Measurements from ENCODE around the gene DSEL. TPM values are rescaled to one million over a fixed set of nuclear protein-coding genes. Genes with fewer than 3 reads are reported as not detected.

Gene DSEL
- total and polyA plus RNA-seq, 2 donors (not counting 1 experiment from before 2014, with no cell fraction given) = 60.3 to 157 TPM

- no peaks in the 10 kb centered on the region for H3K9me3 ChIP-seq (ENCODE audit: control insufficient read depth, insufficient read depth, low read depth, low read length)
- no peaks in the 10 kb centered on the region for H3K36me3 ChIP-seq (ENCODE audit: control insufficient read depth, insufficient read depth, low read length)
- no peaks in the 10 kb centered on the region for H4K20me1 ChIP-seq (ENCODE audit: control insufficient read depth, extremely low read depth, insufficient read depth, low read length)
- no peak overlapping the region for H3K4me2 ChIP-seq (ENCODE audit: extremely low read depth, insufficient read depth, low read length)
- H3K9ac ChIP-seq (ENCODE audit: insufficient read depth, low read length) = no peak overlapping the region
- H3K27ac ChIP-seq (ENCODE audit: insufficient read depth, low read length) = no peak overlapping the region
- peaks cover 3% of the 10 kb centered on the region for H3K4me1 ChIP-seq (ENCODE audit: control insufficient read depth, extremely low read depth, insufficient read depth, low read length)
- no peak overlapping the region for H3K4me3 ChIP-seq (replicated peaks in 1 of 4; ENCODE audit: control extremely low read depth in 1 of 4, insufficient read depth in 1 of 4, low read depth in 3 of 4, low read length in 4 of 4)
- no peaks in the 10 kb centered on the region for H3K79me2 ChIP-seq (ENCODE audit: control insufficient read depth, insufficient read depth, low read length)
- TF ChIP-seq EZH2 (IDR thresholded peaks at IDR 0.05; ENCODE audit: low read length, missing control alignments) (no peak), CTCF (conservative IDR thresholded peaks at IDR 0.05 in 1 of 2, IDR thresholded peaks at IDR 0.05 in 1 of 2; ENCODE audit: low read depth in 1 of 2, low read length in 2 of 2) (no peak)
- DNase-seq (ENCODE audit: low read depth in 2 of 2) = peak; percentile 62 to 76
- H2AFZ ChIP-seq (ENCODE audit: low read length) = no peak overlapping the region
- H3K27me3 ChIP-seq (ENCODE audit: control insufficient read depth, insufficient read depth, low read length) = no peaks in the 10 kb centered on the region
Measured at GRCh38 chr18:67476585-67476984, 39.9 kb downstream of the DSEL start.

- Histone ChIP-seq H3K4me3 (replicated peaks in 1 of 4; ENCODE audit: control extremely low read depth in 1 of 4, insufficient read depth in 1 of 4, low read depth in 3 of 4, low read length in 4 of 4) (no peak overlapping the region), H3K36me3 (ENCODE audit: control insufficient read depth, insufficient read depth, low read length) (no peaks in the 10 kb centered on the region), H3K9me3 (ENCODE audit: control insufficient read depth, insufficient read depth, low read depth, low read length) (no peaks in the 10 kb centered on the region), H3K9ac (ENCODE audit: insufficient read depth, low read length) (no peak overlapping the region), H3K27me3 (ENCODE audit: control insufficient read depth, insufficient read depth, low read length) (no peaks in the 10 kb centered on the region), H2AFZ (ENCODE audit: low read length) (no peak overlapping the region), H3K4me2 (ENCODE audit: extremely low read depth, insufficient read depth, low read length) (no peak overlapping the region), H3K27ac (ENCODE audit: insufficient read depth, low read length) (no peak overlapping the region), H4K20me1 (ENCODE audit: control insufficient read depth, extremely low read depth, insufficient read depth, low read length) (no peaks in the 10 kb centered on the region), H3K79me2 (ENCODE audit: control insufficient read depth, insufficient read depth, low read length) (no peaks in the 10 kb centered on the region), H3K4me1 (ENCODE audit: control insufficient read depth, extremely low read depth, insufficient read depth, low read length) (peaks cover 3% of the 10 kb centered on the region)
- no peak for TF ChIP-seq EZH2 (IDR thresholded peaks at IDR 0.05; ENCODE audit: low read length, missing control alignments)
- no peak for TF ChIP-seq CTCF (conservative IDR thresholded peaks at IDR 0.05 in 1 of 2, IDR thresholded peaks at IDR 0.05 in 1 of 2; ENCODE audit: low read depth in 1 of 2, low read length in 2 of 2)
- peak; percentile 37 to 64 for DNase-seq (ENCODE audit: low read depth in 2 of 2)
Measured at GRCh38 chr18:67475673-67476072, 40.8 kb downstream of the DSEL start.

GRCh38 chr18:67468038-67468437 lies 48.5 kb downstream of the DSEL start:
- H3K79me2 ChIP-seq (ENCODE audit: control insufficient read depth, insufficient read depth, low read length) = no peaks in the 10 kb centered on the region
- H3K4me2 ChIP-seq (ENCODE audit: extremely low read depth, insufficient read depth, low read length) = no peak overlapping the region
- H3K36me3 ChIP-seq (ENCODE audit: control insufficient read depth, insufficient read depth, low read length) = no peaks in the 10 kb centered on the region
- H3K27ac ChIP-seq (ENCODE audit: insufficient read depth, low read length) = no peak overlapping the region
- H3K9ac ChIP-seq (ENCODE audit: insufficient read depth, low read length) = no peak overlapping the region
- H4K20me1 ChIP-seq (ENCODE audit: control insufficient read depth, extremely low read depth, insufficient read depth, low read length) = no peaks in the 10 kb centered on the region
- H3K4me3 ChIP-seq (replicated peaks in 1 of 4; ENCODE audit: control extremely low read depth in 1 of 4, insufficient read depth in 1 of 4, low read depth in 3 of 4, low read length in 4 of 4) = no peak overlapping the region
- no peaks in the 10 kb centered on the region for H3K27me3 ChIP-seq (ENCODE audit: control insufficient read depth, insufficient read depth, low read length)
- TF ChIP-seq EZH2 (IDR thresholded peaks at IDR 0.05; ENCODE audit: low read length, missing control alignments) = no peak
- TF ChIP-seq CTCF (conservative IDR thresholded peaks at IDR 0.05 in 1 of 2, IDR thresholded peaks at IDR 0.05 in 1 of 2; ENCODE audit: low read depth in 1 of 2, low read length in 2 of 2) = no peak
- no peak overlapping the region for H2AFZ ChIP-seq (ENCODE audit: low read length)
- H3K9me3 ChIP-seq (ENCODE audit: control insufficient read depth, insufficient read depth, low read depth, low read length) = no peaks in the 10 kb centered on the region
- no peak for DNase-seq (ENCODE audit: low read depth in 2 of 2)
- no peaks in the 10 kb centered on the region for H3K4me1 ChIP-seq (ENCODE audit: control insufficient read depth, extremely low read depth, insufficient read depth, low read length)

Data from fibroblast of lung (primary cell).